Endothelial cell of umbilical vein (primary cell): ENCODE measurements around the gene MMP21. TPM values are rescaled to one million over a fixed set of nuclear protein-coding genes. Genes with fewer than 3 reads are reported as not detected.

Experiments
- BruUV-seq: library from RNA; stranded (reverse); fragments of 400-500 nt; replicated peaks from 2 replicates; lab custom pipeline; 2021; lab: Mats Ljungman, UMichigan
- CTCF ChIA-PET: fragments of 300-600, 350-600 bp; sonication (Branson Sonifier 250); formaldehyde crosslinking; loops from one replicate; lab custom pipeline; 2021; ENCODE audit warnings: antibody characterized with exemption, inconsistent platforms; lab: Charles Lee
- POLR2A ChIA-PET: fragments of 300-600, 350-600 bp; sonication (Branson Sonifier 250); formaldehyde crosslinking; loops from one replicate; lab custom pipeline; 2021; ENCODE audit warnings: antibody characterized with exemption, inconsistent platforms; lab: Charles Lee
- DNase-seq: peaks from one replicate; pipeline ENCODE4 v3.0.0-alpha.2; 2011; ENCODE audit warnings: low read depth, low spot score
- FAIRE-seq: peaks from 2 replicates; lab custom pipeline; 2011; peaks lifted over from hg19 to GRCh38; lab: Jason Lieb, UNC
- H2AFZ ChIP-seq: 2 replicates; pipeline ENCODE4 v1.6.0; 2012; ENCODE audit warnings: low read depth, low read length, control low read depth, inconsistent platforms
- H3K27ac ChIP-seq: 2 replicates; pipeline ENCODE4 v1.5.1; 2011; ENCODE audit warnings: low read depth, mild to moderate bottlenecking, control low read depth, low read length, moderate library complexity; ENCODE audit not compliant: insufficient read depth
- H3K27me3 ChIP-seq, 2 experiments: 2 replicates each; pipeline versions ENCODE4 v1.6.0 to v1.6.1; 2011; ENCODE audit warnings: low read length in 2 of 2, mixed read lengths in 1 of 2; ENCODE audit not compliant: control insufficient read depth in 2 of 2, insufficient read depth in 2 of 2
- H3K36me3 ChIP-seq, 2 experiments: 2 replicates in 1 of 2; 3 replicates in 1 of 2; pipeline ENCODE4 v1.5.1; 2011; ENCODE audit warnings: low read length in 2 of 2, mild to moderate bottlenecking in 1 of 2, moderate library complexity in 1 of 2; ENCODE audit not compliant: control insufficient read depth in 2 of 2, insufficient read depth in 2 of 2; ENCODE audit errors: extremely low read depth in 1 of 2
- H3K4me1 ChIP-seq: 3 replicates; pipeline ENCODE4 v1.5.1; 2011; ENCODE audit warnings: mild to moderate bottlenecking, low read length; ENCODE audit not compliant: control insufficient read depth, insufficient read depth; ENCODE audit errors: extremely low read depth
- H3K4me2 ChIP-seq: 2 replicates; pipeline ENCODE4 v1.6.1; 2011; ENCODE audit warnings: low read length, control low read depth, mixed read lengths; ENCODE audit not compliant: insufficient read depth
- H3K4me3 ChIP-seq, 3 experiments: fragments of 200-600 bp in 1 of 3; sonication (generic), shearing (Covaris generic) in 1 of 3; replicated peaks in 1 of 3; 2 replicates each; pipeline ENCODE4 v1.5.1; 2011 to 2016; ENCODE audit warnings: control low read depth in 3 of 3, low read length in 3 of 3, mild to moderate bottlenecking in 2 of 3, inconsistent platforms in 1 of 3, low read depth in 1 of 3, moderate library complexity in 1 of 3; ENCODE audit not compliant: insufficient read depth in 1 of 3
- H3K79me2 ChIP-seq: 2 replicates; pipeline ENCODE4 v1.6.0; 2012; ENCODE audit warnings: low read length, inconsistent platforms; ENCODE audit not compliant: control insufficient read depth, insufficient read depth
- H3K9ac ChIP-seq: replicated peaks from 2 replicates; pipeline ENCODE3; 2011; ENCODE audit warnings: low read length, control low read depth; ENCODE audit not compliant: insufficient read depth; ENCODE audit errors: extremely low read depth
- H3K9me1 ChIP-seq: replicated peaks from 3 replicates; pipeline ENCODE4 v1.6.0; 2011; ENCODE audit warnings: mild to moderate bottlenecking, low read length; ENCODE audit not compliant: control insufficient read depth, insufficient read depth; ENCODE audit errors: extremely low read depth
- H3K9me3 ChIP-seq: replicated peaks from 2 replicates; pipeline ENCODE4 v1.5.1; 2012; ENCODE audit warnings: low read length, inconsistent platforms; ENCODE audit not compliant: control insufficient read depth, insufficient read depth
- H4K20me1 ChIP-seq: replicated peaks from 2 replicates; pipeline ENCODE3; 2011; ENCODE audit warnings: mild to moderate bottlenecking, low read length; ENCODE audit not compliant: control insufficient read depth, insufficient read depth; ENCODE audit errors: extremely low read depth
- GATA2 ChIP-seq: IDR thresholded peaks from 2 replicates; pipeline ENCODE4 v1.7.0; 2011; ENCODE audit warnings: low read depth, mild to moderate bottlenecking, moderate library complexity, mixed read lengths, low read length; ENCODE audit not compliant: insufficient read length, insufficient read depth
- MAX ChIP-seq: IDR thresholded peaks from 2 replicates; pipeline ENCODE4 v1.6.1; 2011; ENCODE audit not compliant: insufficient read depth, insufficient read length
- MYC ChIP-seq: IDR thresholded peaks from one replicate; pipeline ENCODE4 v1.6.1; 2011; ENCODE audit warnings: mild to moderate bottlenecking, low read depth, low read length
- POLR2A ChIP-seq: IDR thresholded peaks from 2 replicates; pipeline ENCODE4 v1.6.1; 2012; ENCODE audit warnings: low read depth, mild to moderate bottlenecking, control low read depth, low read length
- POLR2AphosphoS5 ChIP-seq: IDR thresholded peaks from 2 replicates; pipeline ENCODE4 v1.6.1; 2012; ENCODE audit warnings: low read depth, mild to moderate bottlenecking, control low read depth, low read length, moderate library complexity; ENCODE audit not compliant: insufficient read depth
- dilution Hi-C: fragments of 300-500 bp; cut with MboI; formaldehyde crosslinking; loops from one replicate; pipeline ENCODE4 v1.15.0; 2019; ENCODE audit warnings: low sequenced_read_pairs; ENCODE audit not compliant: extremely low pct_ligation_motif_present
- intact Hi-C: fragments of 100-400 bp; cut with micrococcal nuclease; formaldehyde crosslinking; loops from one replicate; pipeline ENCODE4 v1.10.0; 2022
- polyA plus RNA-seq, 4 experiments: library from polyadenylated mRNA; depleted of rRNA in 3 of 4; stranded (reverse) in 3 of 4; unstranded in 1 of 4; fragments of >200 nt; gene quantifications; 2 replicates each; pipeline versions ENCODE4 v1.2.1 to v1.2.3, GENCODE V29; 2011 to 2012; ENCODE audit warnings: missing spikeins in 1 of 4
- total RNA-seq: library from RNA; stranded (reverse); gene quantifications from 2 replicates; pipeline ENCODE4 v1.2.3, GENCODE V29; 2021

Gene MMP21
- total and polyA plus RNA-seq, 2 donors (not counting 3 experiments of a cell fraction or from before 2014, with no cell fraction given), result 0.06 TPM; not detected in 1

GRCh38 chr10:125811251-125811650, 35.6 kb upstream of the MMP21 start:
- H3K9me3 ChIP-seq, result no peaks in the 10 kb centered on the region
- no peaks in the 10 kb centered on the region for H4K20me1 ChIP-seq
- no peak overlapping the region for H3K4me2 ChIP-seq
- DNase-seq, result no peak
- intact Hi-C loops, result no loop called here
- no peaks in the 10 kb centered on the region for H3K27me3 ChIP-seq
- H3K4me3 ChIP-seq, result no peak overlapping the region
- no peak for FAIRE-seq
- H2AFZ ChIP-seq, result no peak overlapping the region
- H3K36me3 ChIP-seq, result peaks cover 5 to 7% of the 10 kb centered on the region in 2 experiments
- H3K9ac ChIP-seq, result no peak overlapping the region
- dilution Hi-C loops, result no loop called here
- H3K9me1 ChIP-seq, result no peaks in the 10 kb centered on the region
- TF ChIP-seq MYC (no peak), GATA2 (no peak), POLR2AphosphoS5 (no peak)
- no peaks in the 10 kb centered on the region for H3K4me1 ChIP-seq
- POLR2A ChIA-PET, result no interaction called here
- BruUV-seq, result no TSS peak
- H3K27ac ChIP-seq, result no peak overlapping the region
- H3K79me2 ChIP-seq, result no peaks in the 10 kb centered on the region
- CTCF ChIA-PET, result no interaction called here

- Histone ChIP-seq H3K4me3 (no peak overlapping the region), H3K9me1 (no peaks in the 10 kb centered on the region), H3K4me2 (no peak overlapping the region), H2AFZ (no peak overlapping the region), H3K9ac (no peak overlapping the region), H3K27me3 (no peaks in the 10 kb centered on the region), H3K9me3 (no peaks in the 10 kb centered on the region), H3K36me3 (peaks cover 8 to 13% of the 10 kb centered on the region in 2 experiments), H3K27ac (no peak overlapping the region), H3K79me2 (no peaks in the 10 kb centered on the region), H4K20me1 (no peaks in the 10 kb centered on the region), H3K4me1 (no peaks in the 10 kb centered on the region)
- TF ChIP-seq GATA2 (no peak), MAX (no peak), POLR2A (no peak)
- no TSS peak for BruUV-seq
- no peak for FAIRE-seq
- CTCF ChIA-PET, result interaction anchor here (1.3 kb wide), 1 partner anchor 12 kb away, joined by 3 read pairs; no protein-coding TSS in a partner anchor
- DNase-seq, result no peak
- POLR2A ChIA-PET, result no interaction called here
- intact Hi-C loops (no loop called here), dilution Hi-C loops (no loop called here)
Measured at GRCh38 chr10:125808047-125808446, 32.4 kb upstream of the MMP21 start.
